Peyer's patch (tissue), 4 donors: ENCODE data around the gene TNPO3. TPM values are rescaled to one million over a fixed set of nuclear protein-coding genes. Genes with fewer than 3 reads are reported as not detected.
"Not testable (repeated sequence)": the region's sequence is repeated elsewhere in the genome, so short reads cannot be mapped to it uniquely, and the experiment has no call there.

Experiments used
- DNase-seq, 3 donors: peaks; one replicate each; pipeline ENCODE4 v3.0.0-alpha.2; 2017 to 2019
- H3K27ac ChIP-seq, 4 donors: fragments of 200-600 bp; sonication (generic); one replicate each; pipeline ENCODE4 v1.5.1; 2016 to 2019
- H3K27me3 ChIP-seq, 2 donors: fragments of 200-600 bp; sonication (generic); one replicate each; pipeline ENCODE4 v1.5.1; 2019
- H3K36me3 ChIP-seq, 3 donors: fragments of 200-600 bp; sonication (generic); one replicate each; pipeline ENCODE4 v1.5.1; 2016 to 2019
- H3K4me1 ChIP-seq, 4 donors: fragments of 200-600 bp; sonication (generic); one replicate each; pipeline ENCODE4 v1.5.1; 2016 to 2019
- H3K4me3 ChIP-seq, 4 donors: fragments of 200-600 bp; sonication (generic); 1 replicate in 3 of 4; 2 replicates in 1 of 4; pipeline ENCODE4 v1.5.1; 2016 to 2019; ENCODE audit warnings: mild to moderate bottlenecking in 1 of 4
- H3K9me3 ChIP-seq, 4 donors: fragments of 200-600 bp; sonication (generic); one replicate each; pipeline ENCODE4 v1.5.1; 2016 to 2019; ENCODE audit warnings: mild to moderate bottlenecking in 1 of 4
- CTCF ChIP-seq, 6 experiments: fragments of 450-650 bp in 4 of 6; fragments of 200-600 bp in 2 of 6; sonication (generic) in 1 of 6; IDR thresholded peaks; one replicate each; pipeline ENCODE4 v1.5.1; 2017 to 2019; ENCODE audit warnings: antibody characterized with exemption in 6 of 6, mild to moderate bottlenecking in 3 of 6, moderate library complexity in 1 of 6
- POLR2A ChIP-seq, 2 donors: fragments of 450-650 bp; IDR thresholded peaks; one replicate each; pipeline ENCODE4 v1.5.1; 2017; ENCODE audit warnings: antibody characterized with exemption in 2 of 2, mild to moderate bottlenecking in 2 of 2, moderate library complexity in 2 of 2
- total RNA-seq, 4 donors: library from RNA; depleted of rRNA; stranded (reverse); fragments of >200 nt; gene quantifications; one replicate each; pipeline ENCODE4 v1.1.0, GENCODE V29; 2016

TNPO3 gene
- total RNA-seq, 4 donors from 2014 or later, result 25.2 to 55.3 (median 42.1) TPM

DNA sequence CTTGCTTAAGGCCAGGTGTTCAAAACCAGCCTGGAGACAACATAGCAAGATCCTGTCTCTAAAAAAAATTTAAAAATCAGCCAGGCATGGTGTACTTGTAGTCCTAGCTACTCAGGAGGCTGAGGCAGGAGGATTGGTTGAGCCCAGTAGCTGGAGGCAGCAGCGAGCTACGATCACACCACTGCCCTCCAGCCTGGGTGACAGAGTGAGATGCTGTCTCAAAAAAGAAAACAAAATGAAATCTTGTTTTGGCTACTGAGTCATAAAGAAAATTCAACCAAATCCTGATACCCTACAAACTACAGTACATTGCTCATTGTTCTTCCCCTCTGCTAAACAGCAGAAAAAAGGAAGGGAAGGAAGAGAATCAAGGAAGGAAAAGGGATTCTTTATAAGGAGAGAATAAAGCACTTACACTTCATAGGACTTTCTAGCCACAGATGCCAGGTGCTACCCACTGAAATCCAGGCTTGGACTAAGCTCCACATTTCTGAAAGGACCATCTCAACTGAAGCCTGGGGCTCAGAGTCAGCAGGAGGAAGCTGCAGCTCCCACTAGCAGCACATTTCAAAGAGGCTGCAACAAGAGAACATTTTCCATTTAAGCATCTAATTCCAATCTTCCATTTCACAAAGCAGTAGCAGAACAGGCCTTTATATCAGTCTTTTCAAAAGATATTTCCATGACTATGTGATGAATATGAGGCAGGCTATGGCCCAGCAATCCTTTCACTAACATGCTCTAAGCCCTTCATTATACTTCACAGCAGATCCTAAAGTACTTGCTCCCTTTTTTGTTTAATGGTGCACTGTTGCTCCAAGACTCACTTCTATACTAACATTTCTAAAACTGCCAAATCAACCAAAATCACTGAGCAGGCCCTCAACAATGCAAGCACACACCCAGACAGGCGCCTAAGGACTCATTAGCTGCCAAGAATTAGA is 13.5 kb downstream of the TNPO3 start:
- TF ChIP-seq CTCF (IDR thresholded peaks at IDR 0.05) (no peak), POLR2A (IDR thresholded peaks at IDR 0.05) (no peak)
- Histone ChIP-seq H3K9me3 (no peaks in the 10 kb centered on the region), H3K36me3 (peaks cover 0 to 15% (median 0%) of the 10 kb centered on the region in 3 donors), H3K27ac (no peak overlapping the region), H3K4me1 (peaks cover 0 to 5% (median 0%) of the 10 kb centered on the region in 4 donors), H3K4me3 (no peak overlapping the region), H3K27me3 (no peaks in the 10 kb centered on the region)
- no peak for DNase-seq

- peaks cover 0 to 21% (median 0%) of the 10 kb centered on the region in 3 donors for H3K36me3 ChIP-seq
- H3K4me1 ChIP-seq, H3K27me3 ChIP-seq, H3K4me3 ChIP-seq, H3K9me3 ChIP-seq, DNase-seq, H3K27ac ChIP-seq: not testable (repeated sequence)
Measured at GRCh38 chr7:129038468-129038867, 16.4 kb downstream of the TNPO3 start.

DNA sequence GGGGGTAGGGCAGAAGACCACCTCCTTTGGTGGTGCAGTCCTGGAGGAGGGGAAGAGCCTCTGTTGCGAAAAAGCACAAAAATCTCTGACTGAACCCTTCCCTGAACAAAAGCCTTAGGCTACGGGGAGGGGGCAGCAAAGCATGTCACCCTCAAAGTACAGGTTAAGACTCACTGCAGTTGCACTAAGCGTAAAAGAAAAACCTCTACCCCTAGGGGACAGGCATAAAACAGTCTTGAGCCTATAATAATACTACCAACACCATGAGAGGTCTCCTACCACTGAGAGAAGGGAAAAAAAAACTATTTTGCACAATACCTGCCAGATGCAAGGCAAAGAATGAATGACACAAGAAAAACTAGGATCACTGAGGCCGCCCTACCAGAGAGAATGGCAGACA is 17.3 kb downstream of the TNPO3 start:
- Histone ChIP-seq H3K9me3 (no peaks in the 10 kb centered on the region), H3K36me3 (peaks cover 0 to 21% (median 0%) of the 10 kb centered on the region in 3 donors), H3K4me1 (no peaks in the 10 kb centered on the region), H3K27ac (no peak overlapping the region), H3K27me3 (no peaks in the 10 kb centered on the region), H3K4me3 (no peak overlapping the region)
- TF ChIP-seq POLR2A (IDR thresholded peaks at IDR 0.05) (no peak), CTCF (IDR thresholded peaks at IDR 0.05) (no peak)
- DNase-seq, result no peak

- DNase-seq, result no peak
- no peak overlapping the region for H3K4me3 ChIP-seq
- H3K36me3 ChIP-seq, result peaks cover 0 to 11% (median 0%) of the 10 kb centered on the region in 3 donors
- TF ChIP-seq CTCF (IDR thresholded peaks at IDR 0.05) (no peak), POLR2A (IDR thresholded peaks at IDR 0.05) (no peak)
- no peak overlapping the region for H3K27ac ChIP-seq
- H3K4me1 ChIP-seq, result no peaks in the 10 kb centered on the region
- H3K27me3 ChIP-seq, result no peaks in the 10 kb centered on the region
- H3K9me3 ChIP-seq, result no peaks in the 10 kb centered on the region
Measured at GRCh38 chr7:129032017-129032416, 22.9 kb downstream of the TNPO3 start.

DNA sequence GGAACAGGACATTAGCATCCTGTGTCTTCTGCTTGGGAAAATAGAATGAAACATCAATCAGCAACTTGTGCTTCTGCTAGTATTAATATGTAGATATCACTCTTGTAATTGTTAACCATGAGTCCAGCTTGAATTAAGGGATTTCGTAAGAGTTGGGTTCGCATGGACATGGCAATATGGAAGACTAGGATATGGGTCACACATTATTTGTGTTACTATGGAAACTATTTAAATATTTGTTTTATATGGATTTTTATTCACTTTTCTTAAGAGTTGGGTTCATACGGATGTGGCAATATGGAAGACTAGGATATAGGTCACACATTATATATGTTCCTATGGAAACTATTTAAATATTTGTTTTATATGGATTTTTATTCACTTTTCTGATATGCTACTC is 24.5 kb downstream of the TNPO3 start:
- no peak for TF ChIP-seq POLR2A (IDR thresholded peaks at IDR 0.05)
- no peak for TF ChIP-seq CTCF (IDR thresholded peaks at IDR 0.05)
- peaks cover 0 to 9% (median 0%) of the 10 kb centered on the region in 3 donors for H3K36me3 ChIP-seq
- no peak for DNase-seq
- no peak overlapping the region for H3K4me3 ChIP-seq
- no peaks in the 10 kb centered on the region for H3K27me3 ChIP-seq
- H3K4me1 ChIP-seq, result no peaks in the 10 kb centered on the region
- H3K27ac ChIP-seq, result no peak overlapping the region
- H3K9me3 ChIP-seq, result no peaks in the 10 kb centered on the region

DNA sequence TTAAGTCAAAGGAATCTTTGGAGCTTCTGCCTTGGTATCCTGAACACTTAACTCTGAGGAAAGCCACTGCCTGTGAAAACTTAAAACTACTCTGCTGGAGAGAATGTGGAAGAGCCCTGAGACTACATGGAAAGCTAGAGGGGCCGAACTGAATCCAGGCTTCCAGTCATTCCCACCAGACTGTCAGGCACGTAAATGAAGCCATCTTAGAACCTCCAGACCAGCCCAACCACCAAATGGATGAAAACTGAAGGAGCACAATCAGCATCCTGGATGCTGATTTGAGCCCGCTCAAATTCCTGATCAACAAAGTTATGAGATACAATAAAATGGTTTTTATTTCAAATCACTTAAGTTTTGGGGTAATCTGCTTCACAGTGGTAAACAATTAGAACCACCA is 30.8 kb downstream of the TNPO3 start:
- Histone ChIP-seq H3K27ac (no peak overlapping the region), H3K27me3 (no peaks in the 10 kb centered on the region)
- DNase-seq, result no peak

More for the DNA sequence above, 30.8 kb downstream of the TNPO3 start:
- no peak for TF ChIP-seq POLR2A (IDR thresholded peaks at IDR 0.05)
- no peak for TF ChIP-seq CTCF (IDR thresholded peaks at IDR 0.05)
- Histone ChIP-seq H3K9me3 (no peaks in the 10 kb centered on the region), H3K4me1 (no peaks in the 10 kb centered on the region), H3K4me3 (no peak overlapping the region), H3K36me3 (no peaks in the 10 kb centered on the region)
